ACHN (cell line): ENCODE measurements around the gene C11orf58.

Source experiments
- DNase-seq: peaks from one replicate; pipeline ENCODE4 v3.0.0-alpha.2; 2015
- in situ Hi-C: cut with HindIII; loops from 2 replicates; pipeline ENCODE4 v1.10.0; 2017; ENCODE audit warnings: low sequenced_read_pairs, low pct_ligation_motif_present, low pct_unique_long_range_greater_than_20kb

C11orf58 gene

GRCh38 chr11:16780698-16781550, 42.5 kb downstream of the C11orf58 start:
- DNase-seq, result no peak
- in situ Hi-C loops, result no loop called here

GRCh38 chr11:16781936-16782919, 43.8 kb downstream of the C11orf58 start:
- in situ Hi-C loops, result no loop called here
- no peak for DNase-seq

GRCh38 chr11:16783321-16783801, 44.9 kb downstream of the C11orf58 start:
- in situ Hi-C loops, result no loop called here
- no peak for DNase-seq

GRCh38 chr11:16784097-16784496, 45.6 kb downstream of the C11orf58 start:
- in situ Hi-C loops, result no loop called here
- DNase-seq, result no peak

DNA sequence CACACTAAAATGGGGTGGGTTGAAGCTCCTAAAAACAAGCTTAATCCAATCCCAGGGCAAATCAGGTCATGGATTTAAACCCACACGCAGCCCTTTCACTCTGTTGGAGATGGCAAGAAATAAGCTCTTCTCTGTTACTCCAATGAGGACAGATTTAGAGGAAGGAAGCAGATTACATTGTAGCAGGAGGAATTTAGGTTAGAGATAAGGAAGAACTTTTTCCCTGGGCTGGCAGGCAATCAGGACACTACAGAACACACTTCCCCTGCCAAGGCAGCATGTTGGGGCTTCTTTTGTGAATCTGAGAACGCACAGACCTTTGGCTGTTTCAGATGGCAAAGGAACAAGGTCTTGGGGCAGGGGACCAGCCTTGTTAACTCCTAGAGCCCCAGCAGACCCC, 46.2 kb downstream of the C11orf58 start:
- DNase-seq, result no peak
- in situ Hi-C loops, result no loop called here

DNA sequence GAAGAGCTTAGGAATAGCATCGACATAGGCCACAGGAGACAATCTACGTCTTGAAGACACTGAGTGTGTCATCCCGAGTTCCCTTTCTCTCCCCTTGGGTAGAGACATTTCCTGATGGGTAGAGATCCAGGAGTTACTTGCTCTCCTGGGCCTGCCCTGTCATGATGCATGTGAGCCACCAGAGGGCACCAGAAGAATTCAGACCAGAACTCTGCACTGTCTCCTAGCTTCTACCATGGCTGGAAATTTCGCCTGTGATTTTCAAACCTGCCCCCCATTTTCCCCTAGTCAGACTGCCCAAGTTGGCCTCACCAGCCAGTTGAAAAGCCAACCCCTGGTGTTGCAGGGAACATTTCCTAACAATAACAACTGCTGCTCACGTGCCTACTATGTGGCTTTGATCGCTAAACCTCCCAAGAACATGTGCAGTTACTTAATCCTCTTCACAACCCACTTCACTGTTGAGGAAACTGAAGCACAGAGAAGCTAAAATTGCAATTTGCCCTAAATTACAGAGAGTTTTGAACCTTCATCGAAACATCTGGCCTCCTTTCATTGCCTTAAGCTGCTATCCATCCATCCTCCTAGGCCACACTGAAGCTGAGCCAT, 47.2 kb downstream of the C11orf58 start:
- in situ Hi-C loops, result no loop called here
- peak; percentile 59 for DNase-seq

- in situ Hi-C loops, result no loop called here
These were observed 47.7 kb downstream of the C11orf58 start for GRCh38 chr11:16786131-16786530.

GRCh38 chr11:16787035-16787742, 48.7 kb downstream of the C11orf58 start:
- DNase-seq, result no peak
- in situ Hi-C loops, result no loop called here

More at GRCh38 chr11:16786131-16786530, 47.7 kb downstream of the C11orf58 start:
- DNase-seq, result no peak

DNA sequence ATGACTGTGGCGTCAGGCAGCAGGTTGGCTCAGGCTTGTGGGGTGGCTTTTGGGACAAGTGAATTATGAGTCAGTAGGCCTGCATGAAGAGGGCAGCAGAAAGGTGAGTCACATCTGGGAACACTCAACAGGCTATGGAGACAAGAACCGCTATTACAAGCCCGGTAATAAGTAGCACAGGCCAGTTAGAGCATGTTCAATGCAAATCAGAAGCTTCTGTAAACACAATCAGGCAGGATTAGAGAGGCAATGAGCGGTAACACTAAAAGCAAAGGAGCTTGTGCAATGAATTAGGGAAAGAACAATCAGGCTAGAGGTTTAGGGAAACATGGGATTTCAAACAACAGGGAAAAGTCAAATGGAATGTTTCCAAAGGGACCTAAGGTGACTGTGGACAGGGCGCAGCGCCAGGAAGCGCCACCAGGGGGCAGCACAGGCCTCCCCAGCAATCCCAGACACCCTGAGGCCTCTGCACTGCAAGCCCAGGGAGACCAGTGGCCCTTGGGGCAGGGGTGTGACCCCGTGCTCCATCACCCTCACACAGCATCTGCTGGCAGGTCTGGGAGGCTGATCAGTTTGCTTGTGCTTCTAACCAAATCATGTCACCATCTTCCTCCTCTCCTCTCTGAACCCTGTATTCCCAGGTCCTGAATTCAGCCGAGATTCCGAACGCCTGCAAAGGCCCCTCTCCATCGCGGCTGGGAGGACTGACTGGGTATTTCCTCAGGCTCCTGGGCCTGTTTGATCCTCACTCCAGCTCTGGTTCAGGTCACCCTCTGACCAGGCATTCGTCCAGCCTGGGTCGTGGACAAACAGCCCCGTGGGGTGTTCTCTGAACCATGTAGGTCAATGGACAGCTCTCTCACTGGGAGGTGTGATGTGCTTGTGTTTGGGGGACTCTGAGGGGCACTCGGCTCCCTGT, 50.0 kb downstream of the C11orf58 start:
- peak; percentile 64 for DNase-seq
- in situ Hi-C loops, result no loop called here

- in situ Hi-C loops, result no loop called here
- DNase-seq, result no peak
These were observed 50.6 kb downstream of the C11orf58 start for GRCh38 chr11:16789063-16789420.

GRCh38 chr11:16789560-16790485, 51.4 kb downstream of the C11orf58 start:
- in situ Hi-C loops, result no loop called here
- no peak for DNase-seq

- in situ Hi-C loops, result no loop called here
- DNase-seq, result no peak
These were observed 52.2 kb downstream of the C11orf58 start for GRCh38 chr11:16790486-16791190.

GRCh38 chr11:16791191-16791961, 52.9 kb downstream of the C11orf58 start:
- in situ Hi-C loops, result no loop called here
- DNase-seq, result peak; percentile 90

DNA sequence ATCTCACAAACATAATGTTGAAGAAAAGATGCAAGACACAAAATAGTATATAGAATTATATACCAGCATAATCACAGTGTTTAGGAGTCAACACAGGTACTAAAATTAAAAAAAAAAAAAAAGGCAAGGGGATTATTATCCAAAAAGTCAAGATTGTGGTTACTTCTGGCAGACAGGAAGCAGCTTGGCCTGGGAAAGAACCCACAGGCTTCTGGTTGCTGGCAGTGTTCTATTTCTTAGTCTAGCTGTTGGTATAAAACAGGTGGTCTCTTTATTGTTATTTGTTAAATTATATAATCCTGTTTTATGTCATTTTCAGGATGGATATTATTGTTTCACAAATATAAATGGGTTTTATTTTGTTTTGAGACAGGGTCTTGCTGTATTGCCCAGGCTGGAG, 54.0 kb downstream of the C11orf58 start:
- in situ Hi-C loops, result no loop called here
- DNase-seq, result no peak

DNA sequence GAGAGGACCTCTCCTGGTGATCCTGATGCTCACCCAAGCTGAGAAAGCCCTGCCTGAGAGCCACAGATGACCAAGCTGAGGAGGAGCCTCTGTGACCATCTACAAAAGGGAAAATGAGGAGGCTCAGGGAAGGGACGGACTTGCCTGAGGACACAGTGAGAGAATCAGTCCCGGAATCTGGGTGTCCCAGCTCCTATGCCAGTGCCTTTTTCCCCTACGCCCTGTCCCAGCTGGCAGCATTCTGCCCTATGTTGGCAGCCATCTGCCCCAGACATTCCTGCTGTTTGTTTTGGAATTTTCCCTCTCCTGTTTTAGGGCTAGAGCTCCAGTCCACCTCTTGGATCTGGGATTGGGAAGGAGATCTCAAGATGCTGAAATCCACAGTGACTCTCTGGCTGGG, 54.6 kb downstream of the C11orf58 start:
- DNase-seq, result no peak
- in situ Hi-C loops, result no loop called here
